ENCODE measurements around the gene MCHR1.
A peak's percentile ranks its signal among the peaks of the same experiment; 100 is the strongest.
"Not testable (repeated sequence)": the region's sequence is repeated elsewhere in the genome, so short reads cannot be mapped to it uniquely, and the experiment has no call there.

MCHR1 gene

GRCh38 chr22:40691532-40691931 lies 12.2 kb downstream of the MCHR1 start:
- DNase-seq (ENCODE audit: low read depth, low spot score), result no peak

GRCh38 chr22:40694411-40694810 lies 15.1 kb downstream of the MCHR1 start:
- DNase-seq (ENCODE audit: low read depth, low spot score), result no peak

- no peak for DNase-seq (ENCODE audit: low read depth, low spot score)
These were observed 22.0 kb downstream of the MCHR1 start for GRCh38 chr22:40701274-40701673.

GRCh38 chr22:40703174-40703573 lies 23.9 kb downstream of the MCHR1 start:
- no peak for DNase-seq (ENCODE audit: low read depth, low spot score)

GRCh38 chr22:40703736-40704135 lies 24.5 kb downstream of the MCHR1 start:
- no peak for DNase-seq (ENCODE audit: low read depth, low spot score)

- DNase-seq (ENCODE audit: low read depth, low spot score), result no peak
These were observed 26.8 kb downstream of the MCHR1 start for GRCh38 chr22:40705918-40706682.

- no peak for DNase-seq (ENCODE audit: low read depth, low spot score)
These were observed 27.9 kb downstream of the MCHR1 start for GRCh38 chr22:40707154-40707553.

GRCh38 chr22:40708177-40708576 lies 28.9 kb downstream of the MCHR1 start:
- no peak for DNase-seq (ENCODE audit: low read depth, low spot score)

- DNase-seq (ENCODE audit: low read depth, low spot score), result peak; percentile 66
These were observed 30.6 kb downstream of the MCHR1 start for GRCh38 chr22:40709752-40710413.

GRCh38 chr22:40712311-40712710 lies 33.0 kb downstream of the MCHR1 start:
- DNase-seq (ENCODE audit: low read depth, low spot score), result no peak

- peak; percentile 86 for DNase-seq (ENCODE audit: low read depth, low spot score)
These were observed 35.4 kb downstream of the MCHR1 start for GRCh38 chr22:40714499-40715337.

GRCh38 chr22:40716116-40716515 lies 36.8 kb downstream of the MCHR1 start:
- DNase-seq (ENCODE audit: low read depth, low spot score), result no peak

- not testable (repeated sequence) for DNase-seq (ENCODE audit: low read depth, low spot score)
These were observed 38.4 kb downstream of the MCHR1 start for GRCh38 chr22:40717657-40718056.

GRCh38 chr22:40718250-40719204 lies 39.2 kb downstream of the MCHR1 start:
- DNase-seq (ENCODE audit: low read depth, low spot score), result no peak

GRCh38 chr22:40719599-40719998 lies 40.3 kb downstream of the MCHR1 start:
- no peak for DNase-seq (ENCODE audit: low read depth, low spot score)

- not testable (repeated sequence) for DNase-seq (ENCODE audit: low read depth, low spot score)
These were observed 40.9 kb downstream of the MCHR1 start for GRCh38 chr22:40720156-40720537.

GRCh38 chr22:40720538-40721256 lies 41.4 kb downstream of the MCHR1 start:
- DNase-seq (ENCODE audit: low read depth, low spot score), result no peak

GRCh38 chr22:40721266-40721665 lies 42.0 kb downstream of the MCHR1 start:
- peak; percentile 85 for DNase-seq (ENCODE audit: low read depth, low spot score)

GRCh38 chr22:40723396-40723933 lies 44.2 kb downstream of the MCHR1 start:
- DNase-seq (ENCODE audit: low read depth, low spot score), result no peak

GRCh38 chr22:40726514-40726913 lies 47.2 kb downstream of the MCHR1 start:
- DNase-seq (ENCODE audit: low read depth, low spot score), result no peak

All from ELF-1 (cell line).